ENCODE results near the gene IFI27. TPM values are rescaled to one million over a fixed set of nuclear protein-coding genes. Genes with fewer than 3 reads are reported as not detected.

The IFI27 gene
- total and polyA plus RNA-seq, 4 donors = 94.1 to 883 (median 378) TPM

- no peak for DNase-seq
- no peak for TF ChIP-seq CTCF (IDR thresholded peaks at IDR 0.05; ENCODE audit: control extremely low read depth, extremely low read depth)
- Histone ChIP-seq H3K4me3 (no peak overlapping the region), H3K27me3 (ENCODE audit: control insufficient read depth in 3 of 3, insufficient read depth in 3 of 3, low read length in 2 of 3) (no peaks in the 10 kb centered on the region), H3K36me3 (ENCODE audit: control insufficient read depth in 4 of 4, insufficient read depth in 4 of 4, low read length in 4 of 4) (no peaks in the 10 kb centered on the region), H3K4me1 (ENCODE audit: control insufficient read depth in 5 of 5, insufficient read depth in 5 of 5, low read length in 5 of 5) (no peaks in the 10 kb centered on the region), H3K27ac (ENCODE audit: low read depth in 1 of 2, low read length in 1 of 2) (no peak overlapping the region), H3K9me3 (ENCODE audit: control insufficient read depth in 4 of 4, insufficient read depth in 3 of 4, low read length in 3 of 4) (no peaks in the 10 kb centered on the region), H3K9ac (ENCODE audit: insufficient read depth in 1 of 2, low read length in 2 of 2) (no peak overlapping the region)
- ATAC-seq (ENCODE audit: insufficient read depth, low FRiP score) = no peak
- 80 to 88% methylated on average over 7 of the region's 7 CpGs for WGBS, 2 donors
Measured at GRCh38 chr14:94103554-94104150, 6.9 kb upstream of the IFI27 start.

- ATAC-seq (ENCODE audit: insufficient read depth, low FRiP score) (no peak), DNase-seq (no peak)
- H3K4me3 ChIP-seq = no peak overlapping the region
- WGBS, 2 donors = 73 to 87% methylated on average over 10 of the region's 10 CpGs
- H3K9me3 ChIP-seq (ENCODE audit: control insufficient read depth in 4 of 4, insufficient read depth in 3 of 4, low read length in 3 of 4) = no peaks in the 10 kb centered on the region
- no peaks in the 10 kb centered on the region for H3K36me3 ChIP-seq (ENCODE audit: control insufficient read depth in 4 of 4, insufficient read depth in 4 of 4, low read length in 4 of 4)
- TF ChIP-seq CTCF (IDR thresholded peaks at IDR 0.05; ENCODE audit: control extremely low read depth, extremely low read depth) = no peak
- no peak overlapping the region for H3K9ac ChIP-seq (ENCODE audit: insufficient read depth in 1 of 2, low read length in 2 of 2)
- H3K27ac ChIP-seq (ENCODE audit: low read depth in 1 of 2, low read length in 1 of 2) = no peak overlapping the region
- peaks cover 0 to 4% (median 0%) of the 10 kb centered on the region in 5 donors for H3K4me1 ChIP-seq (ENCODE audit: control insufficient read depth in 5 of 5, insufficient read depth in 5 of 5, low read length in 5 of 5)
- no peaks in the 10 kb centered on the region for H3K27me3 ChIP-seq (ENCODE audit: control insufficient read depth in 3 of 3, insufficient read depth in 3 of 3, low read length in 2 of 3)
Measured at GRCh38 chr14:94104731-94105130, 5.8 kb upstream of the IFI27 start.

GRCh38 chr14:94109915-94110250 lies 653 bp upstream of the IFI27 start:
- H3K4me3 ChIP-seq = no peak overlapping the region
- 93 to 97% methylated on average over 2 of the region's 2 CpGs for WGBS, 2 donors
- DNase-seq (no peak), ATAC-seq (ENCODE audit: insufficient read depth, low FRiP score) (no peak)
- H3K27me3 ChIP-seq (ENCODE audit: control insufficient read depth in 3 of 3, insufficient read depth in 3 of 3, low read length in 2 of 3) = no peaks in the 10 kb centered on the region
- H3K9me3 ChIP-seq (ENCODE audit: control insufficient read depth in 4 of 4, insufficient read depth in 3 of 4, low read length in 3 of 4) = no peaks in the 10 kb centered on the region
- peaks cover 0 to 13% (median under 1%) of the 10 kb centered on the region in 5 donors for H3K4me1 ChIP-seq (ENCODE audit: control insufficient read depth in 5 of 5, insufficient read depth in 5 of 5, low read length in 5 of 5)
- H3K36me3 ChIP-seq (ENCODE audit: control insufficient read depth in 4 of 4, insufficient read depth in 4 of 4, low read length in 4 of 4) = no peaks in the 10 kb centered on the region
- no peak overlapping the region for H3K9ac ChIP-seq (ENCODE audit: insufficient read depth in 1 of 2, low read length in 2 of 2)
- no peak for TF ChIP-seq CTCF (IDR thresholded peaks at IDR 0.05; ENCODE audit: control extremely low read depth, extremely low read depth)
- H3K27ac ChIP-seq (ENCODE audit: low read depth in 1 of 2, low read length in 1 of 2) = peak overlapping the region; percentile 72 to 86
